ENCODE measurements around the gene EPHB1.
"Not testable (repeated sequence)": the region's sequence is repeated elsewhere in the genome, so short reads cannot be mapped to it uniquely, and the experiment has no call there.

EPHB1 gene

GRCh38 chr3:134970895-134971294 is 175.8 kb downstream of the EPHB1 start:
- DNase-seq: no peak

GRCh38 chr3:134971306-134971705 is 176.2 kb downstream of the EPHB1 start:
- DNase-seq: no peak

GRCh38 chr3:134971907-134972306 is 176.8 kb downstream of the EPHB1 start:
- DNase-seq: not testable (repeated sequence)

GRCh38 chr3:134972836-134973455 is 177.9 kb downstream of the EPHB1 start:
- no peak for DNase-seq

- DNase-seq: no peak
Observed at GRCh38 chr3:134974624-134975023, 179.6 kb downstream of the EPHB1 start.

GRCh38 chr3:134976948-134977347 is 181.9 kb downstream of the EPHB1 start:
- no peak for DNase-seq

GRCh38 chr3:134978658-134979057 is 183.6 kb downstream of the EPHB1 start:
- no peak for DNase-seq

GRCh38 chr3:134985864-134986715 is 191.0 kb downstream of the EPHB1 start:
- no peak for DNase-seq

GRCh38 chr3:134988666-134989065 is 193.6 kb downstream of the EPHB1 start:
- DNase-seq: no peak

- DNase-seq: no peak
Observed at GRCh38 chr3:134991003-134991402, 195.9 kb downstream of the EPHB1 start.

GRCh38 chr3:134991472-134992010 is 196.5 kb downstream of the EPHB1 start:
- DNase-seq: no peak

GRCh38 chr3:134992180-134992579 is 197.1 kb downstream of the EPHB1 start:
- DNase-seq: no peak

- no peak for DNase-seq
Observed at GRCh38 chr3:134992586-134992985, 197.5 kb downstream of the EPHB1 start.

GRCh38 chr3:134993011-134993410 is 198.0 kb downstream of the EPHB1 start:
- no peak for DNase-seq

- no peak for DNase-seq
Observed at GRCh38 chr3:134998158-134998557, 203.1 kb downstream of the EPHB1 start.

- no peak for DNase-seq
Observed at GRCh38 chr3:134998855-134999254, 203.8 kb downstream of the EPHB1 start.

GRCh38 chr3:135000465-135000864 is 205.4 kb downstream of the EPHB1 start:
- no peak for DNase-seq

- DNase-seq: not testable (repeated sequence)
Observed at GRCh38 chr3:135005616-135006015, 210.6 kb downstream of the EPHB1 start.

- no peak for DNase-seq
Observed at GRCh38 chr3:135007607-135008006, 212.5 kb downstream of the EPHB1 start.

- DNase-seq: no peak
Observed at GRCh38 chr3:135008326-135008725, 213.3 kb downstream of the EPHB1 start.

GRCh38 chr3:135009014-135009413 is 214.0 kb downstream of the EPHB1 start:
- DNase-seq: no peak

- DNase-seq: no peak
Observed at GRCh38 chr3:135012101-135012500, 217.0 kb downstream of the EPHB1 start.

GRCh38 chr3:135013206-135013605 is 218.1 kb downstream of the EPHB1 start:
- DNase-seq: no peak

- no peak for DNase-seq
Observed at GRCh38 chr3:135014566-135014965, 219.5 kb downstream of the EPHB1 start.
